GM23248 (cell line): Measurements from ENCODE around the gene CALY.

Experiments
- EZH2 ChIP-seq: fragments of 200-600 bp; sonication (generic); IDR thresholded peaks from 2 replicates; pipeline ENCODE4 v1.6.1; 2018; ENCODE audit warnings: antibody characterized with exemption, mild to moderate bottlenecking; ENCODE audit not compliant: insufficient read depth, poor library complexity, severe bottlenecking
- EZH2phosphoT487 ChIP-seq: fragments of 200-600 bp; sonication (generic); IDR thresholded peaks from 2 replicates; pipeline ENCODE4 v1.6.1; 2018; ENCODE audit warnings: antibody characterized with exemption, moderate library complexity, mild to moderate bottlenecking, low read depth; ENCODE audit not compliant: insufficient read depth

DNA sequence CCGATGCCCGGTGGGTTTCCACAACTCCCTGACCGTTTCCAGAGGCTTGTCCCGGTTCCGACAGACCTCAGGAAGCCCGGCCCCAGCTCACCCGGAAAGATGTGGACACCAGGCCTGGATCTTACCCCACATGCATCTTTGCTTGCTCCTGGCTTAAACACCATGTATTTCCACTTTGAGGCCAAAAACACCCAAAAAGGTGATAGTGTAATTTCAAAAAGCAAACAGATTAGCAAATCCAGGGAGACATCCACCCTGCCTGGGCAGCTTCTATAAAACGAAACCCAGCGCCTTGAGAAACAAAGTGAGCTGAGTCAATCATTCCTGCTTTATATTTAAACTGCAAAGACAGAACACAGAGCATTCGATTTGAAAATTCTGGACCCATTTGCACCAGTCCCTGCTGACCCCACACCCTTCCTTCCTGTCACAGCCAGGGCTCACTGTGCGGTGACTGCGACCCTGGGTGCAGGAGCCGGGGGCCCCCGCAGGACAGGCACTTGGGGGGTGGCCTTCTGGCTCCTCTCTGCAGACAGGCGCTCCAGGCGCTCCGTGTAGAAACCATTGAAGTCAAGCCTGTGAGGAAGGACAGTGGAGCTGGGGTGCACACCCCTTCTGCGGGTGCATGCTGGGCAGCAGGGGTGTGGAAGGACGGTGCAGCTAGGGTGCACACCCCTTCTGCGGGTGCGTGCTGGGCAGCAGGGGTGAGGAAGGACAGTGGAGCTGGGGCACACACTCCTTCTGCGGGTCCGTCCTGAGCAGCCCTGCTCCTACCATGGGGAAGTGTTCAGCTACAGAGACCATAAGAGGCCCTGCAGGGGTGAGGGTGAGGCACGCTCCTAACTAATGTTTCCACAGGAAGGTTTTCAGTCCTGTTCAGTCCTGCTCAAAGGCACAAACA, 57.1 kb downstream of the CALY start:
- TF ChIP-seq EZH2phosphoT487 (no peak), EZH2 (no peak)
